Panc1 (cell line): ENCODE data around the gene ARID4B.

Experiments used
- CTCF ChIP-seq: fragments of 450-650 bp; IDR thresholded peaks from 2 replicates; pipeline ENCODE4 v1.5.1; 2017; ENCODE audit warnings: mild to moderate bottlenecking
- POLR2AphosphoS5 ChIP-seq: IDR thresholded peaks from 2 replicates; pipeline ENCODE4 v1.6.1; 2012; ENCODE audit warnings: mild to moderate bottlenecking, low read depth, low read length, moderate library complexity
- SIN3A ChIP-seq: IDR thresholded peaks from 2 replicates; pipeline ENCODE4 v1.6.1; 2012; ENCODE audit warnings: low read depth, mild to moderate bottlenecking, low read length, moderate library complexity, borderline replicate concordance; ENCODE audit not compliant: insufficient read depth
- TCF7L2 ChIP-seq: IDR thresholded peaks from 2 replicates; pipeline ENCODE4 v1.6.1; 2011; ENCODE audit warnings: mild to moderate bottlenecking, low read depth, low read length, inconsistent platforms

- no peak for TF ChIP-seq CTCF
- TF ChIP-seq TCF7L2, result no peak
- TF ChIP-seq SIN3A, result no peak
- TF ChIP-seq POLR2AphosphoS5, result no peak
Measured at GRCh38 chr1:235181561-235182245, 146.3 kb downstream of the ARID4B start.
